Activated gamma-delta T cell treated with anti-CD3 and anti-CD28 coated beads, Interleukin-2, amount 50 U/mL, for 16 hours (primary cell): ENCODE results near the gene PITPNC1.
"Not testable (repeated sequence)": the region's sequence is repeated elsewhere in the genome, so short reads cannot be mapped to it uniquely, and the experiment has no call there.

Experiments
- DNase-seq: peaks from one replicate; pipeline ENCODE4 v3.0.0-alpha.2; 2020; ENCODE audit warnings: low read depth

PITPNC1 gene

DNA sequence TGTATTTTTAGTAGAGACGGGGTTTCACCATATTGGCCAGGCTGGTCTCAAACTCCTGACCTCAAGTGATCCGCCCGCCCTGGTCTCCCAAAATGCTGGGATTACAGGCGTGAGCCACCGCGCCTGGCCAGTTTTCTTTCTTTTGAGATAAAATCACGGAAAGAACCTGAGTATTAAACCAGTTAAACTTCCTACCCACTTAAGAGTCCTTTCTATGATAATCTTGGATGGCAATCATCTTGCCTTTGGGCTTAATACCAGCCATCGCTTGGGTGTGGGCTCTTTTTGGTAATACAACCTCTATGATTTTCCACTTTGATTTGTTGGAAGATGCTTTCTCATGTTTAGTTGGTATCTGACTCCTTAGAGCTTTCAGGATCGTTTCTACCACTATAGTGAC, 24.0 kb downstream of the PITPNC1 start:
- no peak for DNase-seq

GRCh38 chr17:67401598-67402504, 24.8 kb downstream of the PITPNC1 start:
- DNase-seq, result no peak

GRCh38 chr17:67403065-67403464, 26.0 kb downstream of the PITPNC1 start:
- DNase-seq, result no peak

GRCh38 chr17:67403483-67403882, 26.4 kb downstream of the PITPNC1 start:
- DNase-seq, result no peak

DNA sequence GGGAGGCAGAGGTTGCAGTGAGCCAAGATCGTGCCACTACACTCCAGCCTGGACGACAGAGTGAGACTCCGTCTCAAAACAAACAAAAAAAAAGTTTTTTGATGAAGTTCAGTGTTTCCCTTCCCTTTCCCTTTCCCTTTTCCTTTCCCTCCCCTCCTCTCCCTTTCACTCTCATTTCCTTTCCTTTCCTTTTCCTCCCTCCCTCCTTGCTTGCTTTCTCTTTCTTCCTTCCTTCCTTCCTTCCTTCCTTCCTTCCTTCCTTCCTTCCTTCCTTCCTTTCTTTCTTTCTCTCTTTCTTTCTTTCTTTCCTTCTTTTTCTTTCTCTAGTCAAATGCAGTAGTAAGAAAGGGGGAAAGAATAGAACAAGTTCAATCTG, 31.4 kb downstream of the PITPNC1 start:
- not testable (repeated sequence) for DNase-seq

GRCh38 chr17:67411397-67411796, 34.3 kb downstream of the PITPNC1 start:
- DNase-seq, result no peak

DNA sequence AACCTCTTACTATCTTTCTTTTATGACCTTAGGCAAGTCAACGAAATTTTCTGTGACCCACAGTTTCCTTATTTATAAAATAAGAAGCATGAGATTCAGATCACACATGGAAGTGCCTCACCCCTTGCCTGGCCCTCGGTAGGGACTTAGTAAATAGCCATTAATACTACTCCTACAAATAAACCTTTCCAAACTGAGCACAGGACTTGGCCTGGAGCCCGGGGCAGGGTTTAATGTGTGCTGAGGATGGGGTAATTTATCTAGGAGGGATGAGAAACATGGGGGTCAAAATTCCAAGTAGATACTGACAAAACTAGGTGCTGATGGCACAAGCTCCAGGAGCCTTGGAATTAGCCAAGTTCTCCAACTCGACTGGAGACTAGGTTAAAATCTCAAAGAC, 35.0 kb downstream of the PITPNC1 start:
- DNase-seq, result no peak

GRCh38 chr17:67412941-67413340, 35.9 kb downstream of the PITPNC1 start:
- no peak for DNase-seq

- no peak for DNase-seq
These were observed 36.3 kb downstream of the PITPNC1 start for GRCh38 chr17:67413388-67413787.

DNA sequence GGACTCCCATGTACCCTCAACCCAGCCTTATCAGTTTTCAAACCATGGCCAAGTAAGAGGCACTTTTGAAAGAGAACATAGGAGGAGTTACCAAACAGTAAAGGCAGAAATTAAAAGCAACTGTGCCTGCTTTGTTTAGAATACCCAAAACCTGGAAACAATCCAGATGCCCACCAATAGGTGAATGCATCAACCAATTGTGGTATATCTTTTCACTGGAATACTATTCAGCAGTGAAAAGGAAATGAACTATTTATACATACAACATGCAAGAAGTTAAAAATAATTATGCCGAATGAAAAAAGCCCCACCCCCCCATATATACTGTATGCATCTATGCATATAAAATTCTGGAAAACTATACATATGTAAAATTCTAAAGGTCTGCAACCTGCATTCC, 37.0 kb downstream of the PITPNC1 start:
- no peak for DNase-seq

DNA sequence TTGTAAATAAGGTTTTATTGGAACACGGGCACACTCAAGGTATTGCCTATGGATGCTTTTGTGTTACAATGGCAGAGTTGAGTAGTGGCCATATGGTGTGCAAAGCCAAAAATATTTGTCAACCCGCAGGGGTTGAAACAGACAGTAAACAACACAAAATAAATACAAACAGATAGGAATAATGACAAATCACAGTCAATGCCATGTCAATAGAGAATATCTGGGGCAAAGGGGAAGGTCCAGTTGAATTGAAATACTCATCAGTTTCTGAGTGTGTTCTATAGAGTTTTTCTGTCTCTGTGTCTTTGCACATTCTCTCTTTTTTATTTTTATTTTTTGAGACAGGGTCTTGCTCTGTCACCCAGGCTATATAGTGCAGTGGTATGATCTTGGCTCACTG, 37.5 kb downstream of the PITPNC1 start:
- no peak for DNase-seq

DNA sequence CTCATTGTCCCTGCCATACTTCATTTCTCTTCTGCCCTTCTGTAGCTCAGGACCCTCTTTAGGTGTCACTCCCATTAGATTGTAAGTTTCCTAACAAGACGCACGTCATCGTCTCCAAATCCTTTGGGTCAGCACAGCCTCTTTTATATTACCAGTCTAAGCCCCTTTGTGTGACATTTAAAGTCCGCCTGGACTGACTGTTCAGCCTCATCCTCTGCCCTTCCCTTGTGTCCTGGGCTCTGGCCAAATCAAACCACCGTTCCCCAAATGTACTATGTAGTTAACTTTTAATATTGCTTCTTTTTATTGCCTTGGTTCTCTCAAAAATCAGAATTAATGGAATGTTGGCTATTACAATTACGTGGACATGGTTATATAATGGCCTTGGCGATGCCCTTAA, 38.2 kb downstream of the PITPNC1 start:
- no peak for DNase-seq

DNA sequence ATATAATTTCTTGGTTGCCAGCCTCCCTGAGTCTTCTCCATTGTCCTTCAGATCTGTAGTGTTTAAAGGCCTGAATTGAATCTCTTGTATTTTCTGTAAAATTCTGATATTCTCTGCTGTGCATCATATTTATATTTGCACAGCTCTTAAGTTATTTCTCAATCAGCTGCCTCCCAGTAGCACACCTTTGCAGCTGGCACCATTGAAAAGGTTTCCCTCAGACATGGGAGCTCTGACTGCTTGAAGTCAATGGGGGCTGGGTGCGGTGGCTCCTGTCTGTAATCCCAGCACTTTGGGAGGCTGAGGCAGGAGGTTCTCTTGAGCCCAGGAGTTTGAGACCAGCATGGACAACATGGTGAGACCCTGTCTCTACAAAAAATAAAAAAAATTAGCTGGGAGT, 40.4 kb downstream of the PITPNC1 start:
- no peak for DNase-seq

DNA sequence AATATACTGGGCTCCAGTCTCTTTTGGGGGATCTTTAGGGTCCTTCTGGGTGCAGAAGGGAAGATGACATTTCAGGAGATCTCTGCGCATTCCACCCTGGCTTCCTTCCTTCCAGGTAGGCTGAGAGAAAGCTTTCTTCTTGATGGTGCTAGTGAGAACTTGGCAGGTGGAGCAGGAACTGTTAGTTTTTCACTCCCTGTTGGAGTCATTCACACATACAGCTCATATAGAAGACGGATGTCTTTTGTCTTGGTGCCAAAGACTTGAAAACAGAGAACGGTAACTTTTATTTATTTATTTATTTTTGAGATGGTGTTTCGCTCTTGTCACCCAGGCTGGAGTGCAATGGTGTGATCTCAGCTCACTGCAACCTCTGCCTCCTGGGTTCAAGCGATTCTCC, 43.9 kb downstream of the PITPNC1 start:
- no peak for DNase-seq

DNA sequence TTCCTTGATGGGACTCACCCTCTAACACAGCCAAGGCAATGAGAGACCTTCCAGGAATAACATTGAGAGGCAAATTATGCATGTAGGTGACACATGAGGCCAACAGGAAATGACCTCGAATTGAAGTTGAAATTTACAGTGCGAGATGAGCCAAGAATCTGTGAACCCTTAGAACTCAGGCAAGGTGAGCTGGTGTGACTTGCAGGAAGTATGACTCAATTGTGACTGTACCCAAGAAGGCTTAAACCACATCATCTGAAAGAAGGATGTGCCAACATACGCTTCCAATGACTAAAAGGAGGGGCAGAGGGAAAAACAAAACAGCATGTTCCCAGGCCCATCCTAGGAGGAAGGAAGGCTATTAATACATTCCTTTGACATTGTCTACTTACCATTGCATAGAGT, 44.8 kb downstream of the PITPNC1 start:
- peak; percentile 51 for DNase-seq

DNA sequence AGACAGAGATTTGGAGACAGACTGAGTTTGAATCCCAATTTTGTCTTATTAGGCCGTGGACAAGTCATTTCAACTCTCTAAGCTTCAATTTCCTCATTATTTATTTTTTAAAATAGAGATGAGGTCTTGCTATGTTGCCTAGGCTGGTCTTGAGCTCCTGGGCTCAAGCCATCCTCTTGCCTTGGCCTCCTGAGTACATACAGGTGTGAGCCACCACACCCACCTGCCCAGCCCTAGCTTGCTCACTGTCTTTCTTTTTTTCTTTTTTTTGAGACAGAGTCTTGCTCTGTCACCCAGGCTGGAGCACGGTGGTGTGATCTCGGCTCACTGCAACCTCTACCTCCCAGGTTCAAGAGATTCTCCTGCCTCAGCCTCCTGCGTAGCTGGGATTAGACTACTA, 45.2 kb downstream of the PITPNC1 start:
- not testable (repeated sequence) for DNase-seq

DNA sequence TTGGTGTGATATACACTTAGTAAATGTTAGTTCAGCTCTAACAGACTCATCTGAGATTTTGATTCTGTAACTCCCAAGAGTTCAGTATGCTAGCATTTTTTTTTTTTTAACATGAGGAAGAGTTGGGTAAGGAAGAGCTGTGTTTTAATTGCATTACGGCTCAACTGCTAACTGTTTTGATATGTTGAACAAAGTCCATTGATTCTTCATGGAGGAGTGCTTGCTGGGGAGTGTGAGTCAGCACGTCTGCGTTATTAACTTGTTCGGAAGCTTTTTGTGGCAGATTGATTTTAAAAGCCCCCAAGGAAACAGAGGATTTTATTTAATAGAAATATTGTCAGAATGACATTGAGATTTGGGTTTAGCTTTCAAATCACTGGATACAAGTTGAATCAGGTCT, 45.8 kb downstream of the PITPNC1 start:
- DNase-seq, result no peak

DNA sequence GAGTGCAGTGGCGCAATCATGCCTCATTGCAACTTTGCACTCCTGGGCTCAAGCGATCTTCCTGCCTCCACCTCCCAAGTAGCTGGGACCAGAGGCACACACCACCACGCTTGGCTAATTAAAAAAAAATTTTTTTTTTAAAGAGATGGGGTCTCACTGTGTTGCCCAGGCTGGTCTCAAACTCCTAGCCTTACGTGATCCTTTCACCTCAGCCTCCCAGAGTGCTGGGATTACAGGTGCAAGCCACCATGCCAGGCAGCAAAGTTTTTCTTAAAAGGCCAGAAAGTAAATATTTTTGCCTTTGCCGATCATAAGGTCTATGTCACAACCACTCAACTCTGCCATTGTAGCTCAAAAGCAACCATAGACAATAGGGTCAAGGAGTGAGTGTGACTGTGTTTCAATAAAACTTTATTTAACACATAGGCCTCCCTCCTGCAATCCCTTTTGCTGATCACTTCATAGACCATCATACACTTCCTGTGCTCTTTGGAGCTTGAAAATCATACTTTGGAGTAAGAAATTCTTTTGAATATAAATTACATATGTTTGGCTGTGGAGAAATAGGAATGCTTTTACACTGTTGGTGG, 48.6 kb downstream of the PITPNC1 start:
- no peak for DNase-seq

DNA sequence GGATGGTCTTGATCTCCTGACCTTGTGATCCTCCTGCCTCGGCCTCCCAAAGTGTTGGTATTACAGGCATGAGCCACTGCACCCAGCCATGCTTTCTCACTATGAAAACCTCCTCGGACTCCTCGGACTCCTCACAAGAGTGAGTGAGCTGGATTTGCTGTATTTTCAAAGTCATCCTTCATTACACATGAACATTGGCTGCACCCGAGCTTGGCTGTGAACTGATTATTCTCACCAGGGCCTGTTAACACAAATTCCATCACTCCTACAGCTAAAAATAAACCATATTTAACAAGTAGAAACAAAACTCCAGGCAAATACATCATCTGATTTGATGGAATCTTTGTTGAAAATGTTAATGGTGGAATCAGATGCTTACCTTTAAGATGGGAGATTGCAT, 50.3 kb downstream of the PITPNC1 start:
- no peak for DNase-seq

GRCh38 chr17:67430515-67430914, 53.4 kb downstream of the PITPNC1 start:
- DNase-seq, result not testable (repeated sequence)

- DNase-seq, result no peak
These were observed 54.4 kb downstream of the PITPNC1 start for GRCh38 chr17:67431249-67432015.

- no peak for DNase-seq
These were observed 56.3 kb downstream of the PITPNC1 start for GRCh38 chr17:67433248-67433924.
